ENCODE data around the gene RPS6KA1.

The RPS6KA1 gene

DNA sequence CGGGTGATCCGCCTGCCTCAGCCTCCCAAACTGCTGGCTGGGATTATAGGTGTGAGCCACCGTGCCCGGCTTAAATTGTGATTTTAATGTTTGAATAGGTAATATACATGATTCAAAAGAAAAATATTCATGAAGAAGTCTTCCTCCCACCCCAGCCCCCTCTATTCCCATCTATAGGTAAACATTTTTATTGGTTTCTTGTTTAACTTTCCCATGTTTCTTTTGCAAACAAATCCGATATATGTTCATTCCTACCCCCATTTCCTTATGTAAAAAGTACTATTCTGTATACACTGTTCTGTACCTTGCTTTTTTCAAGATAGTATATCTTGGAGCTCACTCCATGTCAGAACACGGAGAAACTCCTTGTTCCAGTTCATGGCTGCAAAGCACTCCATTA lies 23.2 kb downstream of the RPS6KA1 start:
- H4K20me1 ChIP-seq, result peaks cover 4 to 97% (median 51%) of the 10 kb centered on the region in 11 experiments; a peak in 20 of 22 replicates
- peak overlapping the region; percentile 84 to 100 (median 93) for H3K4me2 ChIP-seq
- peaks cover 61 to 98% (median 93%) of the 10 kb centered on the region in 10 experiments for H3K4me1 ChIP-seq
- H3K27me3 ChIP-seq, result no peaks in the 10 kb centered on the region
- H3K36me3 ChIP-seq, result peaks cover 89 to 99% (median 95%) of the 10 kb centered on the region in 11 experiments
- TF ChIP-seq Cebpa-rat (IDR thresholded peaks at IDR 0.05), result no peak
- peak overlapping the region in 10 of 11 experiments; percentile 19 to 94 (median 85); a peak in 14 of 22 replicates for H3K27ac ChIP-seq
- H3K9ac ChIP-seq, result peak overlapping the region; percentile 65 to 84 (median 75); a peak in 17 of 22 replicates
- no peaks in the 10 kb centered on the region for H3K9me3 ChIP-seq (replicated peaks in 1 of 11)
- H3K4me3 ChIP-seq, result peak overlapping the region in 5 of 10 experiments; percentile 34 to 63 (median 37); a peak in 4 of 20 replicates

GRCh38 chr1:26553942-26554682 lies 24.6 kb downstream of the RPS6KA1 start:
- peak overlapping the region; percentile 84 to 100 (median 93) for H3K4me2 ChIP-seq
- TF ChIP-seq Cebpa-rat (IDR thresholded peaks at IDR 0.05), result peak in 7 of 11 experiments; percentile 8 to 88 (median 38); a peak in 8 of 22 replicates
- peaks cover 0 to 97% (median 49%) of the 10 kb centered on the region in 11 experiments; a peak in 18 of 22 replicates for H4K20me1 ChIP-seq
- H3K27me3 ChIP-seq, result no peaks in the 10 kb centered on the region
- H3K36me3 ChIP-seq, result peaks cover 89 to 99% (median 95%) of the 10 kb centered on the region in 11 experiments
- peak overlapping the region; percentile 47 to 94 (median 85); a peak in 21 of 22 replicates for H3K27ac ChIP-seq
- no peaks in the 10 kb centered on the region for H3K9me3 ChIP-seq (replicated peaks in 1 of 11)
- peaks cover 53 to 93% (median 81%) of the 10 kb centered on the region in 10 experiments for H3K4me1 ChIP-seq
- H3K4me3 ChIP-seq, result peak overlapping the region in 8 of 10 experiments; percentile 24 to 63 (median 39); a peak in 15 of 20 replicates
- peak overlapping the region; percentile 65 to 84 (median 75) for H3K9ac ChIP-seq

- peak overlapping the region in 8 of 10 experiments; percentile 24 to 63 (median 39); a peak in 16 of 20 replicates for H3K4me3 ChIP-seq
- H3K4me2 ChIP-seq, result peak overlapping the region; percentile 84 to 100 (median 93)
- H3K27me3 ChIP-seq, result no peaks in the 10 kb centered on the region
- H3K4me1 ChIP-seq, result peaks cover 53 to 86% (median 74%) of the 10 kb centered on the region in 10 experiments
- peak overlapping the region; percentile 47 to 94 (median 85) for H3K27ac ChIP-seq
- H3K36me3 ChIP-seq, result peaks cover 89 to 99% (median 95%) of the 10 kb centered on the region in 11 experiments
- no peaks in the 10 kb centered on the region for H3K9me3 ChIP-seq (replicated peaks in 1 of 11)
- H3K9ac ChIP-seq, result peak overlapping the region; percentile 65 to 84 (median 75)
- no peak for TF ChIP-seq Cebpa-rat (IDR thresholded peaks at IDR 0.05)
- peaks cover 0 to 97% (median 50%) of the 10 kb centered on the region in 11 experiments; a peak in 18 of 22 replicates for H4K20me1 ChIP-seq
These were observed 25.2 kb downstream of the RPS6KA1 start for GRCh38 chr1:26554781-26555180.

DNA sequence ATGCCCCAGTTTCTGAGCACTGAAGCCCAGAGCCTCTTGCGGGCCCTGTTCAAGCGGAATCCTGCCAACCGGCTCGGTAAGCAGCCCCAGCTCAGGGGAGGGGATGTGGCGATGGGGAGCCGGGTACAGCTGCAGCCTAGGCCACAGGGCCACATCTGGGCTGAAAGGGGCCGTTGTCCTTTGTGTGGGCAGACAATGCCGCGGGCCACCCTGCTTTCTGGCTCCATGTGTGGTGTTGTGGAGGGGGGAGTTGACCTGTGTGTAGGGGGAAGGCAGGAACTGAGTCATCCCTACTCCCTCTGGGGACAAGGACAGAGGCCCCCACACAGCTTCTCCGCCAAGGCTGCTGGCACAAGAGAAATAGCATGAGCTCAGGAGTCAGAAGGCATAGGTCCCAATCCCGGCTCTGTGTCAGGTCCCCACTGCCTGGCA lies 26.0 kb downstream of the RPS6KA1 start:
- peaks cover 51 to 79% (median 69%) of the 10 kb centered on the region in 10 experiments for H3K4me1 ChIP-seq
- no peaks in the 10 kb centered on the region for H3K9me3 ChIP-seq (replicated peaks in 1 of 11)
- H3K27ac ChIP-seq, result peak overlapping the region; percentile 47 to 94 (median 85)
- peak overlapping the region in 7 of 10 experiments; percentile 24 to 63 (median 37); a peak in 12 of 20 replicates for H3K4me3 ChIP-seq
- no peak for TF ChIP-seq Cebpa-rat (IDR thresholded peaks at IDR 0.05)
- H3K36me3 ChIP-seq, result peaks cover 92 to 99% (median 97%) of the 10 kb centered on the region in 11 experiments
- peak overlapping the region; percentile 65 to 84 (median 75) for H3K9ac ChIP-seq
- peak overlapping the region; percentile 84 to 100 (median 93) for H3K4me2 ChIP-seq
- no peaks in the 10 kb centered on the region for H3K27me3 ChIP-seq
- H4K20me1 ChIP-seq, result peaks cover 0 to 98% (median 55%) of the 10 kb centered on the region in 11 experiments; a peak in 18 of 22 replicates

DNA sequence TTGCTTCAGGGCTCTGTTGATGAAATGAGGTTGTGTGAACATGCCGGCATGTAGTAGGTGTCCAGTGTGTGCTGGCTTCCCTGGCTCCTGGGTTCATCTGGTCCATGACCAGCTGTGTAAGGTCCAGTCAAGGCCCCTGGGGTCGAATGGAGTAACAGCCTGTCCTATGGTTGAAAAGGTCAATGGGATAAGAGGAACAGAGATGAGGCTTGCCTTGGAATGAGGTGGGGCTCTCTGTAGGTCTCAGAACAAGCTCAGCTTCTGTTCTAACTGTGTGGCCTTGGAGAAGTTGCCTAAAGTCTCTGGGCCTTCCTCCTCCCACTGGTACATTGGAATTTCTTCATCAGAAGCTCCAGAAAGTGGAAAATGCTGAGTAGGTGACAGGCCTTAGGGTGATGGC lies 26.6 kb downstream of the RPS6KA1 start:
- peaks cover 0 to 98% (median 55%) of the 10 kb centered on the region in 11 experiments; a peak in 20 of 22 replicates for H4K20me1 ChIP-seq
- H3K9ac ChIP-seq, result peak overlapping the region; percentile 23 to 84 (median 75); a peak in 19 of 22 replicates
- no peaks in the 10 kb centered on the region for H3K9me3 ChIP-seq (replicated peaks in 1 of 11)
- H3K4me1 ChIP-seq, result peaks cover 46 to 74% (median 63%) of the 10 kb centered on the region in 10 experiments
- peaks cover 92 to 99% (median 97%) of the 10 kb centered on the region in 11 experiments for H3K36me3 ChIP-seq
- H3K27me3 ChIP-seq, result no peaks in the 10 kb centered on the region
- TF ChIP-seq Cebpa-rat (IDR thresholded peaks at IDR 0.05), result no peak
- peak overlapping the region; percentile 12 to 94 (median 85); a peak in 21 of 22 replicates for H3K27ac ChIP-seq
- H3K4me3 ChIP-seq, result peak overlapping the region in 4 of 10 experiments; percentile 5 to 63 (median 30); a peak in 4 of 20 replicates
- peak overlapping the region; percentile 84 to 100 (median 93) for H3K4me2 ChIP-seq

GRCh38 chr1:26557008-26557407 lies 27.4 kb downstream of the RPS6KA1 start:
- peaks cover 0 to 98% (median 56%) of the 10 kb centered on the region in 11 experiments; a peak in 19 of 22 replicates for H4K20me1 ChIP-seq
- TF ChIP-seq Cebpa-rat (IDR thresholded peaks at IDR 0.05), result no peak
- H3K36me3 ChIP-seq, result peaks cover 92 to 99% (median 97%) of the 10 kb centered on the region in 11 experiments

DNA sequence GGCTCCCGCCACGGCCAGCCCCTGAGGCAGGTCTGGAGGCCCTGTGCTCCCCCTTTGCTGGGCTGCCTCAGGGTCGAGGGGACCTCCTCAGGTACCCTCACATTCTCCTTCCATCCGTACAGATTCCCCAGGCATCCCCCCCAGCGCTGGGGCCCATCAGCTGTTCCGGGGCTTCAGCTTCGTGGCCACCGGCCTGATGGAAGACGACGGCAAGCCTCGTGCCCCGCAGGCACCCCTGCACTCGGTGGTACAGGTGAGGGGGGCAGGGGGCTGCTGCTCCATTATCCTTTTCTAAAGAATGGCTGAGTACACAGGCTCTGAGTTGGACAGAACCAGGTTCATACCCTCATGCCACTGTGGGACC lies 29.1 kb downstream of the RPS6KA1 start:
- peak overlapping the region in 2 of 11 experiments; percentile 13 to 18; a peak in 2 of 22 replicates for H3K9ac ChIP-seq
- H3K4me2 ChIP-seq, result no peak overlapping the region
- peaks cover 30 to 48% (median 38%) of the 10 kb centered on the region in 10 experiments for H3K4me1 ChIP-seq
- peaks cover 0 to 98% (median 62%) of the 10 kb centered on the region in 11 experiments; a peak in 20 of 22 replicates for H4K20me1 ChIP-seq
- no peaks in the 10 kb centered on the region for H3K27me3 ChIP-seq
- no peaks in the 10 kb centered on the region for H3K9me3 ChIP-seq (replicated peaks in 1 of 11)
- peaks cover 92 to 99% (median 97%) of the 10 kb centered on the region in 11 experiments for H3K36me3 ChIP-seq
- no peak for TF ChIP-seq Cebpa-rat (IDR thresholded peaks at IDR 0.05)
- no peak overlapping the region for H3K4me3 ChIP-seq
- peak overlapping the region in 5 of 11 experiments; percentile 7 to 57 (median 26); a peak in 5 of 22 replicates for H3K27ac ChIP-seq

More at GRCh38 chr1:26557008-26557407, 27.4 kb downstream of the RPS6KA1 start:
- Histone ChIP-seq H3K4me3 (no peak overlapping the region), H3K9me3 (replicated peaks in 1 of 11) (no peaks in the 10 kb centered on the region), H3K9ac (peak overlapping the region; percentile 1 to 84 (median 75); a peak in 17 of 22 replicates), H3K4me2 (peak overlapping the region in 9 of 11 experiments; percentile 84 to 100 (median 93); a peak in 12 of 22 replicates), H3K4me1 (peaks cover 44 to 65% (median 54%) of the 10 kb centered on the region in 10 experiments), H3K27me3 (no peaks in the 10 kb centered on the region), H3K27ac (peak overlapping the region in 10 of 11 experiments; percentile 68 to 94 (median 85); a peak in 19 of 22 replicates)

GRCh38 chr1:26560403-26560780 lies 30.8 kb downstream of the RPS6KA1 start:
- no peaks in the 10 kb centered on the region for H3K27me3 ChIP-seq
- H3K4me1 ChIP-seq, result peaks cover 13 to 31% (median 21%) of the 10 kb centered on the region in 10 experiments
- peaks cover 0 to 98% (median 76%) of the 10 kb centered on the region in 11 experiments; a peak in 21 of 22 replicates for H4K20me1 ChIP-seq
- TF ChIP-seq Cebpa-rat (IDR thresholded peaks at IDR 0.05), result no peak
- H3K27ac ChIP-seq, result no peak overlapping the region
- H3K4me2 ChIP-seq, result no peak overlapping the region
- H3K9me3 ChIP-seq (replicated peaks in 1 of 11), result no peaks in the 10 kb centered on the region
- H3K4me3 ChIP-seq, result no peak overlapping the region
- H3K9ac ChIP-seq, result no peak overlapping the region
- H3K36me3 ChIP-seq, result peaks cover 92 to 99% (median 97%) of the 10 kb centered on the region in 11 experiments
